GM12878 (cell line): ENCODE results near the gene FHL3. TPM values are rescaled to one million over a fixed set of nuclear protein-coding genes. Genes with fewer than 3 reads are reported as not detected.

Source experiments
- ATAC-seq: fragments of 200-7000 bp; cut with Tn5 transposase; 3 replicates; pipeline ENCODE4 v1.9.1; 2020; ENCODE audit warnings: mild to moderate bottlenecking, moderate library complexity
- BruUV-seq: library from RNA; stranded (reverse); fragments of 400-500 nt; replicated peaks from 2 replicates; lab custom pipeline; 2021; lab: Mats Ljungman, UMichigan
- CTCF ChIA-PET: fragments of 300-600 bp; sonication (Branson Sonifier 250); formaldehyde crosslinking; extraction: SDS; loops from one replicate; lab custom pipeline; 2021; ENCODE audit warnings: inconsistent platforms; lab: Yijun Ruan, JAX
- POLR2A ChIA-PET: fragments of 350-600 bp; formaldehyde crosslinking; extraction: SDS; loops from one replicate; lab custom pipeline; 2021; ENCODE audit warnings: inconsistent platforms; lab: Charles Lee
- RAD21 ChIA-PET: fragments of 300-600 bp; sonication (Branson Sonifier 250); formaldehyde crosslinking; loops from one replicate; lab custom pipeline; 2023; ENCODE audit warnings: antibody characterized with exemption; ENCODE audit not compliant: unreplicated experiment; lab: Charles Lee
- SMC1A ChIA-PET: fragments of 300-600 bp; sonication (Branson Sonifier 250); formaldehyde crosslinking; loops from one replicate; lab custom pipeline; 2023; ENCODE audit not compliant: unreplicated experiment, uncharacterized antibody; lab: Charles Lee
- DNase-seq: peaks from one replicate; pipeline ENCODE4 v3.0.0-alpha.2; 2011; ENCODE audit warnings: low read depth, low spot score
- FAIRE-seq: peaks from 3 replicates; lab custom pipeline; 2011; peaks lifted over from hg19 to GRCh38; lab: Jason Lieb, UNC
- H2AFZ ChIP-seq: 2 replicates; pipeline ENCODE4 v1.6.0; 2011; ENCODE audit warnings: low read depth, low read length, control low read depth; ENCODE audit not compliant: control insufficient read depth
- H3K27ac ChIP-seq: 2 replicates; pipeline ENCODE4 v1.5.1; 2011; ENCODE audit warnings: control low read depth; ENCODE audit not compliant: control insufficient read depth, insufficient read depth
- H3K27me3 ChIP-seq, 2 experiments: replicated peaks in 1 of 2; 2 replicates each; pipeline versions ENCODE4 v1.6.0 to v1.6.1; 2011; ENCODE audit warnings: low read length in 1 of 2; ENCODE audit not compliant: control insufficient read depth in 2 of 2, insufficient read depth in 2 of 2
- H3K36me3 ChIP-seq, 2 experiments: 2 replicates each; pipeline ENCODE4 v1.5.1; 2011; ENCODE audit warnings: low read length in 1 of 2; ENCODE audit not compliant: control insufficient read depth in 2 of 2, insufficient read depth in 2 of 2
- H3K4me1 ChIP-seq: 2 replicates; pipeline ENCODE4 v1.6.1; 2011; ENCODE audit warnings: mild to moderate bottlenecking, low read length, moderate library complexity, mixed read lengths; ENCODE audit not compliant: control insufficient read depth, insufficient read depth
- H3K4me2 ChIP-seq: 2 replicates; pipeline ENCODE4 v1.6.0; 2011; ENCODE audit warnings: control low read depth; ENCODE audit not compliant: control insufficient read depth, insufficient read depth
- H3K4me3 ChIP-seq: fragments of 200-600 bp; sonication (generic); 2 replicates; pipeline ENCODE4 v1.5.1; 2016
- H3K79me2 ChIP-seq: 2 replicates; pipeline ENCODE4 v1.6.0; 2011; ENCODE audit warnings: low read length; ENCODE audit not compliant: control insufficient read depth, insufficient read depth
- H3K9ac ChIP-seq: 2 replicates; pipeline ENCODE4 v1.8.0; 2011; ENCODE audit warnings: low read length, control low read depth, mixed read lengths; ENCODE audit not compliant: control insufficient read depth, insufficient read depth
- H3K9me3 ChIP-seq: replicated peaks from 3 replicates; pipeline ENCODE4 v1.5.1; 2011; ENCODE audit warnings: mild to moderate bottlenecking, low read length; ENCODE audit not compliant: control insufficient read depth, insufficient read depth
- H4K20me1 ChIP-seq: 2 replicates; pipeline ENCODE4 v1.6.0; 2011; ENCODE audit not compliant: control insufficient read depth, insufficient read depth
- BMI1 ChIP-seq: fragments of 450-650 bp; IDR thresholded peaks from 2 replicates; pipeline ENCODE4 v1.6.1; 2016; ENCODE audit warnings: mild to moderate bottlenecking, moderate library complexity, borderline replicate concordance
- ETV6 ChIP-seq, 2 experiments: fragments of 450-650 bp in 1 of 2; IDR thresholded peaks in 1 of 2; conservative IDR thresholded peaks in 1 of 2; 2 replicates each; pipeline ENCODE4 v1.6.1; 2014; ENCODE audit warnings: antibody characterized with exemption in 1 of 2, borderline replicate concordance in 1 of 2, low read depth in 1 of 2, mild to moderate bottlenecking in 1 of 2, moderate library complexity in 1 of 2
- SMAD5 ChIP-seq: IDR thresholded peaks from 2 replicates; pipeline ENCODE4 v1.6.1; 2016; ENCODE audit warnings: antibody characterized with exemption, low read depth
- SPI1 ChIP-seq: IDR thresholded peaks from 2 replicates; pipeline ENCODE4 v1.6.1; 2011; ENCODE audit warnings: low read depth, mild to moderate bottlenecking, low read length, moderate library complexity, borderline replicate concordance; ENCODE audit not compliant: insufficient read depth
- SREBF2 ChIP-seq: IDR thresholded peaks from 2 replicates; pipeline ENCODE4 v1.6.1; 2012; ENCODE audit warnings: mild to moderate bottlenecking, low read length
- ZNF217 ChIP-seq: fragments of 450-650 bp; IDR thresholded peaks from 2 replicates; pipeline ENCODE4 v1.6.1; 2017; ENCODE audit warnings: antibody characterized with exemption, mild to moderate bottlenecking
- WGBS: methylation state at CpG from one replicate; pipeline ENCODE4 v1.1.6; 2016; ENCODE audit warnings: low lambda C conversion rate; ENCODE audit not compliant: insufficient replicate concordance, insufficient coverage; ENCODE audit errors: missing lambda C conversion rate; 5-methylcytosine and 5-hydroxymethylcytosine counted together
- in situ Hi-C: fragments of 300-500 bp; cut with MboI; formaldehyde crosslinking; loops from 9 replicates; pipeline ENCODE4 v1.14.3; 2018; ENCODE audit warnings: mixed read lengths
- intact Hi-C: fragments of 100-400 bp; cut with micrococcal nuclease; formaldehyde crosslinking; loops from one replicate; pipeline ENCODE4 v1.14.2; 2022; ENCODE audit not compliant: unreplicated experiment
- polyA plus RNA-seq, 11 experiments: library from polyadenylated mRNA; depleted of rRNA in 4 of 11; unstranded in 6 of 11; stranded (reverse) in 5 of 11; fragments of >200 nt; fragmentation: Nextera tagmentation in 4 of 11; fragmentation: Illumina TruSeq in 1 of 11; extraction: Ambion mirVana in 4 of 11; extraction: Trizol in 1 of 11; gene quantifications; 1 replicate in 1 of 11; 2 replicates in 10 of 11; pipeline versions ENCODE4 v1.2.1 to v1.2.3, GENCODE V29; 2011 to 2016; ENCODE audit warnings: inconsistent platforms in 2 of 11, missing spikeins in 2 of 11, low read depth in 1 of 11
- total RNA-seq, 4 experiments: library from RNA; depleted of rRNA in 3 of 4; stranded (reverse); fragments of >200 nt in 3 of 4; fragmentation: Illumina TruSeq in 1 of 4; extraction: Trizol in 1 of 4; gene quantifications; 2 replicates each; pipeline versions ENCODE4 v1.2.1 to v1.2.3, GENCODE V29; 2013 to 2021
- TF ChIP-seq, protein P1 (sequence below): fragments of 450-650 bp; IDR thresholded peaks from 2 replicates; pipeline ENCODE4 v1.6.1; 2017; ENCODE audit warnings: mild to moderate bottlenecking, moderate library complexity

FHL3 gene
- total and polyA plus RNA-seq, 10 of the 15 experiments (the other 5 are each of a cell fraction or from before 2014, with no cell fraction given), result 0.26 to 13.9 (median 7.9) TPM

DNA sequence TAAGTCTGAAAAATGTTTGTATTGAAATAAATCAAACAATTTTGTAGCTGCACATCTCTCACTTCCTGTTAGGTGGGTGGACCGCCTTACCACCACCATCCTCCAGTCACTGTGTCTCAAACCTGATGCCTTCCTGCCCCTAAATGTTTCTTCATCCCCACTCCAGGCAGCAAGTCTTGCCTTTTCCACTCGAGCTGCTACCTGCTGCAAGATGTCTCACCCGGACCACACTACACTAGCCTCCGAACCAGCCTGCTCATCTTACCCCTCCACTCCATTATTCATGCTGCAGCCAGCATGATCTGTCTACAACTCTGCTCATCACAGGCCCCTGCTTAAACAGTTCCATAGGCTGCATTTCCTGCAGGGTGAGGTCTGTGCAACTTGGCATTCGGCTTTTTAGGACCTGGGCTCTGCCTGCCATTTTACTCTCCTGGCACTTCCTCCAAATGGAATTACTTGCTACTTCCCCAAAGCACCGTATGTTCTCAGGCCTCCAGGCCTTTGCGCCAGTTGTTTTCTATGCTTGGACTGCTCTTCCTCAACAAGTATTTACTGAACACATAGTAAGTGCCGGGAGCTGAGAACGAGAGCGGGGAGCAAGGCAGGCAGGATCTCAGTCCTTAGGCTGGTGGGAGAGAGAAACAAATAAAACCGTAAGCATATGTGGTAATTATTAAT lies 10.3 kb downstream of the FHL3 start:
- in situ Hi-C loops, result loop anchor here (25.0 kb wide), 1 partner anchor 408 kb away; the partner anchor contains the start of gene GNL2
- CTCF ChIA-PET, result no interaction called here
- SMC1A ChIA-PET, result interaction anchor here (0.6 to 1.8 kb wide), 3 partner anchors 32 to 591 kb away, joined by 3 to 8 read pairs (median 3); no protein-coding TSS in a partner anchor
- H3K4me1 ChIP-seq, result peaks cover 8% of the 10 kb centered on the region
- BruUV-seq, result no TSS peak
- no peak for ATAC-seq
- DNase-seq, result no peak
- TF ChIP-seq SREBF2 (no peak), SPI1 (peak; percentile 21; the same call in 1 of the 2 replicates)
- TF ChIP-seq, all 136 proteins: peak for 1
- Histone ChIP-seq H2AFZ (no peak overlapping the region), H4K20me1 (no peaks in the 10 kb centered on the region), H3K79me2 (no peaks in the 10 kb centered on the region; the same call in 1 of the 2 replicates), H3K27ac (no peak overlapping the region), H3K9ac (no peak overlapping the region), H3K4me3 (no peak overlapping the region), H3K9me3 (no peaks in the 10 kb centered on the region), H3K36me3 (no peaks in the 10 kb centered on the region), H3K4me2 (no peak overlapping the region), H3K27me3 (no peaks in the 10 kb centered on the region)
- 69% methylated on average over 11 of the region's 11 CpGs for WGBS
- FAIRE-seq, result no peak
- ChIA-PET POLR2A (no interaction called here), RAD21 (no interaction called here)
- intact Hi-C loops, result loop anchor here (5.0 kb wide), 1 partner anchor 303 kb away; the partner anchor contains the start of gene CDCA8

DNA sequence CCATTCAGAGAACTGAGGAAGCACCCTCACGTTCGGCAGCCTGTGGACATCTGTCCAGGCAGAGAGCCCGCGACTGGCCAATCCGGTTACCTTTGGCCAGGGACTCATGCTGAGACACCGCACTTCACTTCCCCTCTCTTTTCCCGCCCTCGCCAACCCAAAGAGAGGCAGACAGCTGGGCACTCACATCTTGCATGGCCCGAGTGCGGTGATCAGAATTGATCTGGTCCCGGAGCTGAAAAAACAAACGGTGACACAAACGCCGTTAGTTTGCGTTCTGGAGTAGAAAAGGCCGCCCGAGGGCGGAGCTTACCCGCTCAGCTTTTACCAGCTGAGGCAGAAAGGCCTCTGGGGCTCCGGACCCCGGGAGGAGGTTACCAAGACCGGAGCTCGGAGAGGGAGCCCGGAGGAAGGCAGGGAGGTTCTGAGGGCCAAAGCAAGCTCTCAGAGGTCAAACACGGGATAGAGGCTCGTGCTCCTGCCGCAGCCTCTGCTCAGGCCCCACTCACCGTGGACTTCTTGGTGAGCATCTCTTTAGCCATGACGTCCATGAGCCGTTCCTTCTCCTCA lies 15.9 kb downstream of the FHL3 start:
- DNase-seq (no peak), FAIRE-seq (no peak), ATAC-seq (peak; percentile 48)
- Histone ChIP-seq H3K4me2 (peak overlapping the region; percentile 77), H4K20me1 (no peaks in the 10 kb centered on the region), H3K36me3 (peaks cover 4 to 5% of the 10 kb centered on the region in 2 experiments; a peak in 3 of 4 replicates), H3K27ac (peak overlapping the region; percentile 83), H3K27me3 (no peaks in the 10 kb centered on the region), H3K9ac (peak overlapping the region; percentile 95), H3K4me1 (peaks cover 4% of the 10 kb centered on the region; the same call in 1 of the 2 replicates), H3K4me3 (peak overlapping the region; percentile 95), H2AFZ (peak overlapping the region; percentile 93), H3K79me2 (peaks cover 23% of the 10 kb centered on the region), H3K9me3 (no peaks in the 10 kb centered on the region)
- ChIA-PET POLR2A (interaction anchor here (0.8 kb wide), 1 partner anchor 13 kb away, joined by 3 read pairs; no protein-coding TSS in a partner anchor), RAD21 (interaction anchor here (0.6 to 1.9 kb wide), 13 partner anchors 12 to 130 kb away, joined by 3 to 7 read pairs (median 3); partner anchors contain the start of gene MTF1), CTCF (interaction anchor here (0.7 to 3.6 kb wide), 28 partner anchors 11 to 848 kb away, joined by 3 to 32 read pairs (median 6); partner anchors contain the start of genes MTF1 and UTP11), SMC1A (interaction anchor here (0.7 to 2.5 kb wide), 9 partner anchors 11 to 95 kb away, joined by 3 to 17 read pairs (median 4); no protein-coding TSS in a partner anchor)
- intact Hi-C loops (no loop called here), in situ Hi-C loops (loop anchor here (25.0 kb wide), 1 partner anchor 402 kb away; the partner anchor contains the start of gene GNL2)
- WGBS, result 1% methylated on average over 30 of the region's 30 CpGs
- BruUV-seq, result TSS peak; percentile 86
- TF ChIP-seq, protein P1, sequence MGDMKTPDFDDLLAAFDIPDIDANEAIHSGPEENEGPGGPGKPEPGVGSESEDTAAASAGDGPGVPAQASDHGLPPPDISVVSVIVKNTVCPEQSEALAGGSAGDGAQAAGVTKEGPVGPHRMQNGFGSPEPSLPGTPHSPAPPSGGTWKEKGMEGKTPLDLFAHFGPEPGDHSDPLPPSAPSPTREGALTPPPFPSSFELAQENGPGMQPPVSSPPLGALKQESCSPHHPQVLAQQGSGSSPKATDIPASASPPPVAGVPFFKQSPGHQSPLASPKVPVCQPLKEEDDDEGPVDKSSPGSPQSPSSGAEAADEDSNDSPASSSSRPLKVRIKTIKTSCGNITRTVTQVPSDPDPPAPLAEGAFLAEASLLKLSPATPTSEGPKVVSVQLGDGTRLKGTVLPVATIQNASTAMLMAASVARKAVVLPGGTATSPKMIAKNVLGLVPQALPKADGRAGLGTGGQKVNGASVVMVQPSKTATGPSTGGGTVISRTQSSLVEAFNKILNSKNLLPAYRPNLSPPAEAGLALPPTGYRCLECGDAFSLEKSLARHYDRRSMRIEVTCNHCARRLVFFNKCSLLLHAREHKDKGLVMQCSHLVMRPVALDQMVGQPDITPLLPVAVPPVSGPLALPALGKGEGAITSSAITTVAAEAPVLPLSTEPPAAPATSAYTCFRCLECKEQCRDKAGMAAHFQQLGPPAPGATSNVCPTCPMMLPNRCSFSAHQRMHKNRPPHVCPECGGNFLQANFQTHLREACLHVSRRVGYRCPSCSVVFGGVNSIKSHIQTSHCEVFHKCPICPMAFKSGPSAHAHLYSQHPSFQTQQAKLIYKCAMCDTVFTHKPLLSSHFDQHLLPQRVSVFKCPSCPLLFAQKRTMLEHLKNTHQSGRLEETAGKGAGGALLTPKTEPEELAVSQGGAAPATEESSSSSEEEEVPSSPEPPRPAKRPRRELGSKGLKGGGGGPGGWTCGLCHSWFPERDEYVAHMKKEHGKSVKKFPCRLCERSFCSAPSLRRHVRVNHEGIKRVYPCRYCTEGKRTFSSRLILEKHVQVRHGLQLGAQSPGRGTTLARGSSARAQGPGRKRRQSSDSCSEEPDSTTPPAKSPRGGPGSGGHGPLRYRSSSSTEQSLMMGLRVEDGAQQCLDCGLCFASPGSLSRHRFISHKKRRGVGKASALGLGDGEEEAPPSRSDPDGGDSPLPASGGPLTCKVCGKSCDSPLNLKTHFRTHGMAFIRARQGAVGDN, result no peak
- no peak for TF ChIP-seq SREBF2
- no peak for TF ChIP-seq ZNF217
- no peak for TF ChIP-seq BMI1
- TF ChIP-seq SMAD5, result no peak
- TF ChIP-seq ETV6 (conservative IDR thresholded peaks at IDR 0.05 in 1 of 2, IDR thresholded peaks at IDR 0.05 in 1 of 2; ENCODE audit: borderline replicate concordance in 1 of 2, low read depth in 1 of 2), result no peak
